H1 (cell line): ENCODE results near the gene ZFAND4. TPM values are rescaled to one million over a fixed set of nuclear protein-coding genes. Genes with fewer than 3 reads are reported as not detected.

ENCODE experiments used
- CTCF ChIA-PET: fragments of 300-600 bp; sonication (Branson Sonifier 250); formaldehyde crosslinking; loops from one replicate; lab custom pipeline; 2021; ENCODE audit not compliant: partially characterized antibody; lab: Charles Lee
- POLR2A ChIA-PET: fragments of 300-600 bp; sonication (Branson Sonifier 250); formaldehyde crosslinking; loops from one replicate; lab custom pipeline; 2021; ENCODE audit warnings: inconsistent platforms; ENCODE audit not compliant: partially characterized antibody; lab: Charles Lee
- DNase-seq, 2 experiments: peaks; one replicate each; pipeline versions ENCODE4 v3.0.0 to v3.0.0-alpha.2; 2010 to 2022; ENCODE audit warnings: low spot score in 2 of 2, low read depth in 1 of 2, mixed read lengths in 1 of 2
- FAIRE-seq: peaks from 2 replicates; lab custom pipeline; 2011; peaks lifted over from hg19 to GRCh38; lab: Jason Lieb, UNC
- H2AFZ ChIP-seq: 2 replicates; pipeline ENCODE4 v1.8.1; 2012; ENCODE audit warnings: low read length, inconsistent platforms
- H2AK5ac ChIP-seq: 2 replicates; pipeline ENCODE4 v1.6.1; 2013; ENCODE audit warnings: low read depth, low read length
- H2BK120ac ChIP-seq: replicated peaks from 2 replicates; pipeline ENCODE3; 2013; ENCODE audit warnings: low read depth, low read length, inconsistent platforms
- H2BK12ac ChIP-seq: 2 replicates; pipeline ENCODE4 v1.6.1; 2013; ENCODE audit warnings: low read depth, low read length
- H2BK15ac ChIP-seq: 2 replicates; pipeline ENCODE4 v1.6.1; 2013; ENCODE audit warnings: low read length
- H2BK20ac ChIP-seq: 2 replicates; pipeline ENCODE4 v1.6.1; 2013; ENCODE audit warnings: low read length
- H2BK5ac ChIP-seq: 2 replicates; pipeline ENCODE4 v1.6.1; 2013; ENCODE audit warnings: low read depth, low read length
- H3K14ac ChIP-seq: 2 replicates; pipeline ENCODE4 v1.6.1; 2013; ENCODE audit warnings: inconsistent platforms; ENCODE audit not compliant: insufficient read length
- H3K18ac ChIP-seq: 2 replicates; pipeline ENCODE4 v1.6.1; 2013; ENCODE audit warnings: low read length; ENCODE audit errors: extremely low read depth
- H3K23ac ChIP-seq: 2 replicates; pipeline ENCODE4 v1.6.1; 2013; ENCODE audit warnings: inconsistent platforms; ENCODE audit not compliant: insufficient read length
- H3K23me2 ChIP-seq: 2 replicates; pipeline ENCODE4 v1.6.1; 2013; ENCODE audit warnings: low read depth, low read length
- H3K27ac ChIP-seq: 2 replicates; pipeline ENCODE4 v1.6.1; 2011; ENCODE audit warnings: low read depth, low read length, inconsistent platforms
- H3K27me3 ChIP-seq, 4 experiments: replicated peaks in 1 of 4; 1 replicate in 1 of 4; 2 replicates in 3 of 4; pipeline versions ENCODE4 v1.6.1 to v1.8.1; 2011 to 2013; ENCODE audit warnings: low read length in 3 of 4, mild to moderate bottlenecking in 3 of 4, inconsistent platforms in 2 of 4, mixed read lengths in 2 of 4, moderate library complexity in 1 of 4; ENCODE audit not compliant: control insufficient read depth in 3 of 4, insufficient read depth in 3 of 4; ENCODE audit errors: extremely low read depth in 1 of 4
- H3K36me3 ChIP-seq, 4 experiments: 2 replicates each; pipeline versions ENCODE4 v1.6.1 to v1.8.1; 2011 to 2013; ENCODE audit warnings: mild to moderate bottlenecking in 4 of 4, low read length in 3 of 4, moderate library complexity in 2 of 4, control low read depth in 1 of 4, inconsistent platforms in 1 of 4; ENCODE audit not compliant: insufficient read depth in 4 of 4, control insufficient read depth in 2 of 4
- H3K4ac ChIP-seq: replicated peaks from 2 replicates; pipeline ENCODE3; 2013; ENCODE audit warnings: low read length, low read depth, mixed read lengths, inconsistent platforms; ENCODE audit not compliant: insufficient read length
- H3K4me1 ChIP-seq, 4 experiments: replicated peaks in 1 of 4; 1 replicate in 1 of 4; 2 replicates in 3 of 4; pipeline versions ENCODE4 v1.6.1 to v1.8.1; 2011 to 2013; ENCODE audit warnings: low read length in 3 of 4, inconsistent platforms in 2 of 4, mixed read lengths in 1 of 4; ENCODE audit not compliant: insufficient read depth in 4 of 4, control insufficient read depth in 3 of 4
- H3K4me2 ChIP-seq, 2 experiments: 2 replicates each; pipeline versions ENCODE4 v1.6.1 to v1.8.1; 2011 to 2013; ENCODE audit warnings: low read depth in 2 of 2, low read length in 2 of 2, control low read depth in 1 of 2, inconsistent platforms in 1 of 2, mild to moderate bottlenecking in 1 of 2; ENCODE audit not compliant: insufficient read depth in 1 of 2
- H3K4me3 ChIP-seq, 4 experiments: fragments of 200-600, 300-600 bp in 1 of 4; sonication (generic), shearing (Covaris generic), sonication (Bioruptor Twin) in 1 of 4; 2 replicates each; pipeline versions ENCODE4 v1.5.1 to v1.8.1; 2011 to 2016; ENCODE audit warnings: low read length in 4 of 4, low read depth in 3 of 4, control low read depth in 2 of 4, inconsistent platforms in 2 of 4, mild to moderate bottlenecking in 2 of 4, mixed read lengths in 1 of 4, moderate library complexity in 1 of 4; ENCODE audit not compliant: insufficient read depth in 2 of 4; ENCODE audit errors: extremely low read depth in 1 of 4
- H3K56ac ChIP-seq: replicated peaks from 2 replicates; pipeline ENCODE3; 2013; ENCODE audit warnings: low read depth, mild to moderate bottlenecking, mixed read lengths, low read length, inconsistent platforms; ENCODE audit not compliant: insufficient read length
- H3K79me1 ChIP-seq: 2 replicates; pipeline ENCODE4 v1.6.1; 2013; ENCODE audit warnings: low read depth, low read length, control low read depth
- H3K79me2 ChIP-seq, 2 experiments: 2 replicates each; pipeline versions ENCODE4 v1.6.1 to v1.8.1; 2012 to 2013; ENCODE audit warnings: low read length in 2 of 2, mild to moderate bottlenecking in 2 of 2, inconsistent platforms in 1 of 2; ENCODE audit not compliant: insufficient read depth in 2 of 2, control insufficient read depth in 1 of 2
- H3K9ac ChIP-seq, 4 experiments: replicated peaks in 1 of 4; 1 replicate in 1 of 4; 2 replicates in 3 of 4; pipeline versions ENCODE4 v1.6.1 to v1.8.1; 2011 to 2013; ENCODE audit warnings: low read depth in 3 of 4, low read length in 3 of 4, control low read depth in 2 of 4, mild to moderate bottlenecking in 2 of 4, moderate library complexity in 2 of 4, inconsistent platforms in 1 of 4; ENCODE audit errors: extremely low read depth in 1 of 4
- H3K9me3 ChIP-seq, 2 experiments: 2 replicates each; pipeline versions ENCODE4 v1.6.1 to v1.8.1; 2012 to 2013; ENCODE audit warnings: mild to moderate bottlenecking in 2 of 2, moderate library complexity in 2 of 2, control low read depth in 1 of 2, inconsistent platforms in 1 of 2, low read depth in 1 of 2, low read length in 1 of 2, mixed read lengths in 1 of 2; ENCODE audit not compliant: insufficient read depth in 2 of 2
- H4K20me1 ChIP-seq, 2 experiments: replicated peaks in 1 of 2; 2 replicates each; pipeline versions ENCODE3 to v1.8.1; 2011 to 2013; ENCODE audit warnings: inconsistent platforms in 2 of 2, low read length in 2 of 2, mild to moderate bottlenecking in 1 of 2; ENCODE audit not compliant: insufficient read depth in 2 of 2, control insufficient read depth in 1 of 2
- H4K5ac ChIP-seq: 2 replicates; pipeline ENCODE4 v1.6.1; 2013; ENCODE audit warnings: low read length, low read depth, mixed read lengths, inconsistent platforms; ENCODE audit not compliant: insufficient read length
- H4K8ac ChIP-seq: 2 replicates; pipeline ENCODE4 v1.8.0; 2013; ENCODE audit warnings: mild to moderate bottlenecking, moderate library complexity, low read length, inconsistent platforms; ENCODE audit not compliant: insufficient read depth; ENCODE audit errors: extremely low read depth
- H4K91ac ChIP-seq: replicated peaks from 2 replicates; pipeline ENCODE3; 2013; ENCODE audit warnings: low read length, mixed read lengths, inconsistent platforms; ENCODE audit not compliant: insufficient read length
- RXRA ChIP-seq: IDR thresholded peaks from 2 replicates; pipeline ENCODE4 v1.6.1; 2011; ENCODE audit warnings: low read depth, mild to moderate bottlenecking, low read length, moderate library complexity; ENCODE audit not compliant: insufficient read depth
- WGBS, 2 experiments: shearing (Covaris generic) in 1 of 2; methylation state at CpG; one replicate each; pipeline versions ENCODE4 v1.1.6 to v1.1.7; 2013 to 2015; ENCODE audit warnings: low lambda C conversion rate in 2 of 2, mixed read lengths in 2 of 2, inconsistent platforms in 1 of 2, low coverage in 1 of 2, missing lambda C conversion rate in 1 of 2; ENCODE audit not compliant: insufficient replicate concordance in 2 of 2, insufficient coverage in 1 of 2, insufficient read length in 1 of 2; ENCODE audit errors: extremely low coverage in 1 of 2, missing lambda C conversion rate in 1 of 2; 5-methylcytosine and 5-hydroxymethylcytosine counted together
- polyA plus RNA-seq, 7 experiments: library from polyadenylated mRNA; depleted of rRNA in 3 of 7; stranded (reverse) in 5 of 7; unstranded in 2 of 7; fragments of >200 nt in 5 of 7; fragments of 200-250 nt in 2 of 7; gene quantifications; 1 replicate in 5 of 7; 2 replicates in 1 of 7; 4 replicates in 1 of 7; pipeline versions ENCODE4 v1.2.1 to v1.2.3, GENCODE V29; 2011 to 2013; ENCODE audit warnings: missing spikeins in 2 of 7, mixed read lengths in 2 of 7
- total RNA-seq: library from RNA; stranded (reverse); fragmentation: NEBNext Ultra II Directional; extraction: Animal tissue kit (Norgen Biotek cat#: 25700); gene quantifications from 2 replicates; pipeline ENCODE4 v1.2.1, GENCODE V29; 2021

ZFAND4 gene
- total and polyA plus RNA-seq, 2 of the 8 experiments (the other 6 are each of a cell fraction or from before 2014, with no cell fraction given), result 2.8 to 17.8 TPM

GRCh38 chr10:45578384-45578971 is 94.1 kb downstream of the ZFAND4 start:
- Histone ChIP-seq H3K18ac (no peak overlapping the region), H4K20me1 (no peaks in the 10 kb centered on the region), H3K14ac (no peak overlapping the region), H2BK12ac (no peak overlapping the region), H3K23me2 (peaks cover 1% of the 10 kb centered on the region; the same call in 1 of the 2 replicates), H2BK120ac (no peak overlapping the region), H3K4me3 (no peak overlapping the region), H3K4me2 (no peak overlapping the region)
- whole genome bisulfite sequencing, 2 experiments, result 88% methylated on average over 2 of the region's 2 CpGs; no CpG with 5 or more reads in 1 of the 2 experiments
- no peak for TF ChIP-seq RXRA
- TF ChIP-seq, all 59 proteins: peak for 0
- Histone ChIP-seq H3K9ac (no peak overlapping the region), H3K23ac (no peak overlapping the region), H2BK5ac (no peak overlapping the region), H3K4me1 (peaks cover 2 to 21% (median 10%) of the 10 kb centered on the region in 4 experiments; a peak in 4 of 7 replicates), H2AK5ac (no peak overlapping the region), H2AFZ (no peak overlapping the region), H4K8ac (no peak overlapping the region), H3K9me3 (no peaks in the 10 kb centered on the region), H2BK20ac (no peak overlapping the region), H3K4ac (no peak overlapping the region), H3K79me2 (peaks cover 0 to 15% of the 10 kb centered on the region in 2 experiments; a peak in 1 of 4 replicates), H4K5ac (no peak overlapping the region), H3K27me3 (no peaks in the 10 kb centered on the region), H3K36me3 (no peaks in the 10 kb centered on the region), H3K79me1 (no peaks in the 10 kb centered on the region), H2BK15ac (no peak overlapping the region), H4K91ac (no peak overlapping the region), H3K27ac (no peak overlapping the region), H3K56ac (peak overlapping the region; percentile 16)
- ChIA-PET POLR2A (no interaction called here), CTCF (interaction anchor here (1.1 kb wide), 1 partner anchor 113 kb away, joined by 3 read pairs; no protein-coding TSS in a partner anchor)
- FAIRE-seq (no peak), DNase-seq (no peak)
